ENCODE data around the gene TNFSF11.
"Not testable (repeated sequence)": the region's sequence is repeated elsewhere in the genome, so short reads cannot be mapped to it uniquely, and the experiment has no call there.

The TNFSF11 gene
- 0.54 to 10.4 reads per million in 2 experiments for total RNA-seq

GRCh38 chr13:42574011-42574410, at the start of gene TNFSF11:
Gene TNFSF11 (plus strand): TSS chr13:42574152. CDS start chr13:42574304, 152 bp downstream.
- DNase-seq (ENCODE audit: low read depth), result no peak

- no peak for DNase-seq (ENCODE audit: low read depth)
Observed at GRCh38 chr13:42524487-42525034, 49.4 kb upstream of the TNFSF11 start.

- DNase-seq (ENCODE audit: low read depth), result no peak
Observed at GRCh38 chr13:42525035-42525504, 48.9 kb upstream of the TNFSF11 start.

- DNase-seq (ENCODE audit: low read depth), result no peak
Observed at GRCh38 chr13:42526276-42526675, 47.7 kb upstream of the TNFSF11 start.

- DNase-seq (ENCODE audit: low read depth), result no peak
Observed at GRCh38 chr13:42526804-42527203, 47.1 kb upstream of the TNFSF11 start.

- no peak for DNase-seq (ENCODE audit: low read depth)
Observed at GRCh38 chr13:42532561-42533335, 41.2 kb upstream of the TNFSF11 start.

GRCh38 chr13:42533336-42533591, 40.7 kb upstream of the TNFSF11 start:
- no peak for DNase-seq (ENCODE audit: low read depth)

- DNase-seq (ENCODE audit: low read depth), result no peak
Observed at GRCh38 chr13:42534785-42535184, 39.2 kb upstream of the TNFSF11 start.

- no peak for DNase-seq (ENCODE audit: low read depth)
Observed at GRCh38 chr13:42538996-42539395, 35.0 kb upstream of the TNFSF11 start.

GRCh38 chr13:42539670-42540069, 34.3 kb upstream of the TNFSF11 start:
- no peak for DNase-seq (ENCODE audit: low read depth)

GRCh38 chr13:42543215-42543797, 30.6 kb upstream of the TNFSF11 start:
- DNase-seq (ENCODE audit: low read depth), result no peak

GRCh38 chr13:42544246-42544926, 29.6 kb upstream of the TNFSF11 start:
- no peak for DNase-seq (ENCODE audit: low read depth)

- DNase-seq (ENCODE audit: low read depth), result no peak
Observed at GRCh38 chr13:42545842-42546241, 28.1 kb upstream of the TNFSF11 start.

- no peak for DNase-seq (ENCODE audit: low read depth)
Observed at GRCh38 chr13:42547612-42548011, 26.3 kb upstream of the TNFSF11 start.

GRCh38 chr13:42548731-42549551, 25.0 kb upstream of the TNFSF11 start:
- DNase-seq (ENCODE audit: low read depth), result no peak

GRCh38 chr13:42549552-42549936, 24.4 kb upstream of the TNFSF11 start:
- no peak for DNase-seq (ENCODE audit: low read depth)

- no peak for DNase-seq (ENCODE audit: low read depth)
Observed at GRCh38 chr13:42551611-42552010, 22.3 kb upstream of the TNFSF11 start.

GRCh38 chr13:42553098-42554046, 20.6 kb upstream of the TNFSF11 start:
- DNase-seq (ENCODE audit: low read depth), result no peak

- no peak for DNase-seq (ENCODE audit: low read depth)
Observed at GRCh38 chr13:42559057-42559456, 14.9 kb upstream of the TNFSF11 start.

GRCh38 chr13:42559573-42560218, 14.3 kb upstream of the TNFSF11 start:
- DNase-seq (ENCODE audit: low read depth), result not testable (repeated sequence)
